Stimulated activated CD8-positive, alpha-beta memory T cell treated with anti-CD3 and anti-CD28 coated beads, Interleukin-12 subunit alpha, Interleukin-12 subunit beta, amount 100 ng/mL, for 4 hours (primary cell): ENCODE results near the gene VWA5B1.

ENCODE experiments used
- DNase-seq: peaks from one replicate; pipeline ENCODE4 v3.0.0-alpha.2; 2020; ENCODE audit warnings: low read depth

The VWA5B1 gene

DNA sequence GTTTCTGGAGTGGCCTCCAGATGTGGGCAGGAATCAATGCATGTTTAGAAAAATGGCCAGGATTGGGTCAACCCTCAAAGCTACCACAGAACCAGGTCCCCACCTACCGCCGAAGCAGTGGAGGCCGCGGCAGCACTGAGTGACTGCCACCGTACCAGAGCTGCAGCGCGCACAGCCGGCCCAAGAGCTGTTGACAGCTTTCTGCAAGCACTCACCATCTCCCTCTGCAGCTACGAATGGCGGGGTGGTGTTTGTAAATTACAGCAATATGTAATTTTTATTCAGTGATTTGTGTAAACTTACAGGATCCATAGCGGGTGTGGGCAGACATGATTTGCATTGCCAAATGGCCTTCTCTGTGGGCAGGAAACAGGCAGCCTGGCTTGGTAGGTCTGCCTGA is 98.9 kb downstream of the VWA5B1 start:
- DNase-seq = no peak

DNA sequence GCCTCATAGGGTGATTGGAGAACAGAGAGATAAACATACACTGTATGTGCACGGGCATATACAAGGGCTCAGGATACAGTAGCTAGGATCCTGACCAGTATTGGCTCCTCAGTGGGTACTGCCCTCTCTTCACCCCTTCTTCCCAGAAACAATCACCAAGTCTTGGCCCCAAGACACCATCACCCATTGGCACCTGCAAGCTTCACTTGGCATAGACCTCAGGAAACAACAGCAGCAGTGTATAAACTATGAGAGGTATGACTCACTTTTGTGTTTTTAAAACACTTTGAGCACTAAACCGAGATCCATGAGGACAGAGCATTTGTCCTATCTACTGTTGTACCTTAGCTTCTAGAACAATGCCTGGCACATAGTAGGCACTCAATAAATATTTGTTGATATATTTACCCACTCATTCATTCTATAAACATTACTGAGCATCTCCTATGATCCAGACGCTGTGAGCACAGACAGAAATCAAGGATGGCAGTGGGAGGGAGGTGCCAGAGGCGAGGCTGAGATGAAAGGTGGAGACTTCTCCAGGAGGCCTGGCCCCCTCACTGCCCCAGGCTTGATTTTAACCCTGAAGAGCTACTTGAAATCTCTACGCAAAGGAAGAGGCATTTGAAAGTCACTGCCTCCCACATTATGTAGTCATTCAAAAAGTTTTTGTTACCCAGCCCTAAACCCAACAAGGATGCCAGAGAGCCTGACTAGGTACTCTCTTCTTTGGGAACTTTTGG is 100.1 kb downstream of the VWA5B1 start:
- no peak for DNase-seq

DNA sequence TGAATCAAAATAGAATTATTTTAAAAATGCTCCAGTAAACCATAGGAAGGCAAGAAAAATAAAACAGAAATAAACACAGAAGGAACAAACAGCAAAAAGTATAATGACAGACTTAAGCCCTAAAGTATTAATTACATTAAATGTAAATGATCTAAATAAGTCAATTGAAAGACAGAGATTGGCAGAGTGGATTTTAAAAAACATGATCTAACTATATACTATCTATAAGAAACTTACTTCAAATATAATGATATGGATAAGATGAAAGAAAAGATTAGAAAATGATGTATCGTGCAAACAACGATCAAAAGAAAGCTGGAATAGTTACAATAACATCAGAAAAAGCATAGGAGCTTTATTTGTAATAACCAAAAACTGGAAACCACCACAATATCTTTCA is 104.6 kb downstream of the VWA5B1 start:
- DNase-seq = no peak

DNA sequence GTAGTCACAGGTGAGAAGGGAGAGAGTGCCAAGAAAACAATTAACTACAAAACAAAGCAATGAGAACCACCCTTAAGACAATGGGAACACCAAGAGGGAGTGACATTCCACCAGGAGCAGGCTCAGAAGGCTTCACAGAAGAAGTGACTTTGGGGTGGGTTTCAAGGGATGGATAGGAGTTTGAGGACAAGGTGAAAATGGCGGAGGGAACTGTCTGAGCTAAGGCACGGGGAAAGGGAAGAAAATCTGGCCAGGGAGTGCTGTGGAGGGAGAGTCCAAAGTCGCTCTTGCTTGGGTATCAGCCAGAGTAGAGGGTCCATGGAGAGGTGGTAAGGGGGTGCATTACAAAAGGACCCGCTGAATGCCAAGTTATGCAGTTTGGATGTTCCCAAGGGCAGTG is 108.1 kb downstream of the VWA5B1 start:
- no peak for DNase-seq

DNA sequence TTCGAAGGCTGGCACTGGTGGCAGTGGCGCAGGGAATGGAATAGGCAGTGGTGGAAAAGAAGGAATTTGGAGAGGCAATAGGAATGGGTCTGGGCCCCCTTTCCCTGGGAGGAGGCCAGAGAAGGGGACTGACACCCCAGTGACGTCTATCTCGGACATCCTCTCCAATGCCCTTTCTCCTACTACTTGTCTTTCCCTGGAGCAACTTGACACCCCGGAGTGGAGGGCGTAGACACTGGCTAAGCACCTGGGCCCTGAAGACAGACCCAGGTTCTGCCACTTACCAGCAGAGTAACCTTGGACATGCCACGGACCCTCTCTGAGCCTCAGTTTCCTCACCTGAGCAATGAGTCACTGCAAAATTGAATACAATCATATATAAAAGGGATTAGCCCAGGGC is 108.5 kb downstream of the VWA5B1 start:
- no peak for DNase-seq

DNA sequence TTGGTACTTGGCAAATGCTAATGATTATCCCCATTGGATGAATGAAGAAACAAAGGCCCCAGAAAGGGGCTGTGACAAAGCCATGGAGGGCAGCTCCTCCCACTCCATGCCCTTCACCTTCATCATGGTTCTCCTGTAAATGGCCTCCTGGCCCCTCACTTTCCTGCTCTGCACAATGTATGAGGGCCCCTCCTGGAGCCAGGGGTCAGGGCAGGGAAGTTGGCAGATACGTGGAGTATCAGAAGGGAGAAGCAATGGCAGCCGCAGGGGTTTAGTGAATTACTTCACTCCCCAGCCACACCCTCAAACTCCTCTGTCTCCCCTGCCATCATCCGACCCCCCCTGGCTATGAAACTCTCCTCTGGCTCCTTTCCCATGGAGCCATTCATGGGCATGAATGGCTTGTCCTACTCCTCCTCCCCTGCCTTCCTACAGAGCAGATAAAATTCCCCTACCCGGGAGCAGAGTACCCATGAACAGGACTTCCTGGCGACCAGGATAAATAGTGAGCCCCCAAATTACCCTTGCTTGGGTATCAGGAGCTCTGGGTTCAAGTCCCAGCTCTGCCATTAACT is 109.0 kb downstream of the VWA5B1 start:
- no peak for DNase-seq

DNA sequence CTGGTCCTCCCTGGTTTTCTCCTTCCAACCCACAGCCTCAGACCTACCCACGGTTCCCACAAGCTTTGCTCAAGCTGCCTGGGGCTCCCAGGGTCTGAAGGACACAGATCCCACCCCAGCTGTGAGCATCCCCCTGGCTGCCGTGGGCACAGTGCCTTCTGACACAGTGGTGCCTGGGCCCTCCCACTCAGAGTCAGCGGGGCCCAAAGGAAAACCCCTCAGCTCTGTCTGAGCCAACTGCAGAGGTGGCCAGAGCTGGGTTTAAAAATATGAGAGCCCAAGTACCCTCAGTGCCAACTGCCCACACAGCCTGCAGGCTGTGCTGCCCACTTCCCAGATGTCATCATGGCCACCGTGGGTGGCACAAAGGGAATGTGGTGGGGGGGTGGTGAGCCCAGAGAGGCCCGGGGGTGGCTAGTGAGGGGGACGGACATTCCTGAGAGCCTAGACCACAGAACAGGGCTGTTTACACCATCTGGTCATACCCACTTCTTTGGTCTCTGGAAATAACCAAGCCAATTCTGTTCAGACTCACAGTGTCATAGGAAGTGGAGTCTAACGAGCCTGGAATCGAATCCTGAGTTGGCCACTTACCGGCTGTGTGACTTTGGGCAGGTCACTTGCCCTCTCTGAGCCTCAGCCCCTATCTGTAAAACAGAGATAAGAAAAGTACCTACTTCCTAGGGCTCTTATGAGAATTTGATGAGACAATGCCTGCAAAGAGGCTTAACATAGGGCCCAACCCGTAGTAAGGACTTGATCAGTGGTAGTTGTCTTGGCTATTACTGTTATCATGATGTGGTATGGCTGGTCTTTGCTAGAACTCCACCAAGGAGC is 109.9 kb downstream of the VWA5B1 start:
- no peak for DNase-seq

DNA sequence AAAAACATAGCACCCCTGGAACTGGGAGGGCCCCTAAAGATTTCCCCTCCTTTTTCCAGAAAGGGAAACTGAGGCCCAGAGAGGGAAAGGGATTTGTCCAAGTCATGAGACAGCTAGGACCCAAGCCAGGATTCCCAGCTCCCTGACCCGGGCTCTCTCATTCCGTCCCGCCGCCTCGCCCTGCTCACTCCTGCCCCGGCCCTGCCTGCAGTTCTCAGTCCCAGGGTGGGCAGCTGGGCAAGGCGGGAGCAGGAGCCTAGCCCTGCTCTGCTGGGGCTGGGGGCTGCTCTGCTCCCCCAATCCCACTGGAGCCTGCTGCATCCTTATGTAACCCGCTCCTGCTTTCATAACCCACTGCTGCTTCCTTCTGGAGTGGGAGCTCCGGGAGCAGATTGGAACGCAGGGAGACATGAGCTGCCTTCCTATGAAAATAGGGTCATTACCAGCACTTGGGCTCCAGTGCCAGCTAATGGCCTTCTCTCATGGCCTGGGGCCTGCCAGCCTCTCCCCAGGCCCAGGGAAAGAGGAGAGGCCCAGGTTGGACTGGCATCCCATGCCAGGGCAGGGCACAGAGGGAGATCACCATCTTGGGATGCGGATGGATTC is 110.8 kb downstream of the VWA5B1 start:
- DNase-seq = no peak

DNA sequence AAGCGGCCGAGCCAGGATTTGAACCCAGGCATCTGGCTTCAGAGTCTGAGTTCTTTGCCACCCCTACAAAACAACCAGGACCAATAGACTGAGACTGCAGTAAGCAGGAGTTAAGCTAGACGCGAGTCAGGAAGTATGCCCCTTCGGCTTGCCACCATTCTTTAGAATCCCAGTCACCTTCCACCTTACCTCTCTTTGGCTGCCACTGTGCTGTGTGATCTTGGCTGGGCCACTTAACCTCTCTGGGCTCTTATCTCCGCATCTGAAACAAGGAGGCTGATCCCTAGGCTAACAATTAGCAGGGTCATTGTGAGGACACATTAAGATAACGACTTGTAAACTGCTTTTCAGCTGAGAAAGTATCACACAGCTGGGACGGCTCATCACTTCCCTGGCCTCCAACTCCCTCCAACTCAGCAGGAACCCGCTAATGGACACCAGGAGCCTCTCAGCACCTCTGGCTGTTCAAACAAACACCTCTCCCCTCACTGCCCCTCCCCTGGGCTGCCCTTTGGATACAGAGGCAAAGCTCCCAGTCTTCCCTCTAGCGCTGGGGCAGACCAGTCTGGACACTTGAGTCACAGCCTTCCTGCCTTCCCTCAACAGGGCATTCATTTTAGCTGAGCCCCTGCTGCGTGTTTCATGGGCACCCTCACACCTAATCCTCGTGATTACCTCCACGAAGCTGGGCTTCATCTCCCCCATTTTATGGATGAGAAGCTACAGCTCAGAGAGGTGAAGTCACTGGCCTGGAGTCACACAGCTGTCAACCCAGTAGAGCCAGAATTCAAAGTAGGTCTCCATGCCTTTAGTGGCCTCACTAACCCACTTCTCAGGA is 112.1 kb downstream of the VWA5B1 start:
- DNase-seq = no peak

DNA sequence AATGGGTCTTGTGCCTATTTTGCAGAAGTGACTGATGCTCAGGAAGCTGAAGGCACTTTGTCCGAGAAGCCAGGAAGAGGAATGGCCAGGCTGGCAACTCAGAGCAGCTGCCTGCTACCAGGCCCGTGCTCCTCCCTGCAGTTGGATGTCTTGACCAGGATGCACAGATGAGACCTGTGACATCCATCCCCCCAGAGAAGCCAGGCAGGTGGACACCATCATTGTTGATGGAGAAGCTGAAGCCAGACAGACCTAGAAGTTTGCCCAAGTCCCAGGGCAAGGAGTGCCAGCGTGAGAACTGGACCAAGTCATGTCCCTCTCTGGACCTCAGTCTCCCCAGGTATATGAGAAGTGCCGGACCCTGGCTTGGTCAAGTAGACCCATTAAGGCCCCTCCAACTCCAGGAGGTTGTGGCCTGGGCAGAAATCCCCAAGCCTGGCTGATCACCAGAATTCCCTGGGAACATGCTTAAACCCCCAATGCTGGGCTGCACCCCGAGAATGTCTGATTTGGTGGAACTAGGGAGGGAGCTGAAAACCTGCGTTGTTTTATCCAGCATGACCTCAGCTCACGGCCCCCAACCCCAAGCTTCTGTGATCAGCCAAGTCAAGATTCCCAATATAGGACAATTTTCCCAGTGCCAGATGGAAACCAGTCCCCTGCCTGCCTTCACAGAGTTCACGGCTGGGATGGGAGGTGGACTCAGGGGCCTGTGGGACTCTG is 112.9 kb downstream of the VWA5B1 start:
- DNase-seq = no peak

DNA sequence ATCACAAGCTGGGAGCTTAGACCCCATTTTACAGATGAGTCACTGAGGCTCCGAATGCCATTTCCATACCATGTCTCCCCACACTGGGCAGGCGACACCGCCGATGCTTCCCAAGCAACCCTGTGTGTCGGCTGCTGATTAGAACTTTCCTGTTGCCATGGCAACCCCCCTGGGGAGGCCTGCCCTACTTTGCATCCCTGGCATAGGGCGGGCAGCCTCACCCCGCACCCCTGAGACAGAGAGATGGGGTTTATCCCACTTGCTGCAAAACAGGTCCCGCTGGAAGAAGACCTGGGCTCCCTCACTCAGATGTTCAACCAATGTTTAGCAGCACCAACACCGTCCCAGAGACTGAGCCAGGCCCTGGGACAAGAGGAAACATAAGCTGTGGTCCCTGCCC is 113.8 kb downstream of the VWA5B1 start:
- DNase-seq = no peak
